Measurements from ENCODE around the gene CCP110.

The CCP110 gene

DNA sequence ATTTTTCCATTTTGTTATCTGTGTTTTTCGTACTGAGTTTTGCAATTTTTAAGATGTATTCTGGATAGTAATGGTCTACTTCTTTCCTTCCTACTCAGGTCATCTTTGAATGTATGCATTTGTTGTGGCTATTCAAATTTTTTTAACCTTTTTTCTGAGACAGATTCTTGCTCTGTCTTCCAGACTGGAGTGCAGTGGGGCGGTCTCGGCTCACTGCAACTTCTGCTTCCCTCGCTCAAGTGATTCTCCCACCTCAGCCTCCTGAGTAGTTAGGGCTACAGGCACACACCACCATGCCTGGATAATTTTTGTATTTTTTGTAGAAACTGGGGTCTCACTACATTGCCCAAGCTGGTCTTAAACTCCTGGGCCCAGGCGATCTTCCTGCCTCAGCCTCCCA lies 65.4 kb downstream of the CCP110 start:
- DNase-seq (ENCODE audit: low read depth), result no peak
- H3K4me3 ChIP-seq (ENCODE audit: control insufficient read depth, low read depth, low read length), result no peak overlapping the region
- TF ChIP-seq, protein P1, sequence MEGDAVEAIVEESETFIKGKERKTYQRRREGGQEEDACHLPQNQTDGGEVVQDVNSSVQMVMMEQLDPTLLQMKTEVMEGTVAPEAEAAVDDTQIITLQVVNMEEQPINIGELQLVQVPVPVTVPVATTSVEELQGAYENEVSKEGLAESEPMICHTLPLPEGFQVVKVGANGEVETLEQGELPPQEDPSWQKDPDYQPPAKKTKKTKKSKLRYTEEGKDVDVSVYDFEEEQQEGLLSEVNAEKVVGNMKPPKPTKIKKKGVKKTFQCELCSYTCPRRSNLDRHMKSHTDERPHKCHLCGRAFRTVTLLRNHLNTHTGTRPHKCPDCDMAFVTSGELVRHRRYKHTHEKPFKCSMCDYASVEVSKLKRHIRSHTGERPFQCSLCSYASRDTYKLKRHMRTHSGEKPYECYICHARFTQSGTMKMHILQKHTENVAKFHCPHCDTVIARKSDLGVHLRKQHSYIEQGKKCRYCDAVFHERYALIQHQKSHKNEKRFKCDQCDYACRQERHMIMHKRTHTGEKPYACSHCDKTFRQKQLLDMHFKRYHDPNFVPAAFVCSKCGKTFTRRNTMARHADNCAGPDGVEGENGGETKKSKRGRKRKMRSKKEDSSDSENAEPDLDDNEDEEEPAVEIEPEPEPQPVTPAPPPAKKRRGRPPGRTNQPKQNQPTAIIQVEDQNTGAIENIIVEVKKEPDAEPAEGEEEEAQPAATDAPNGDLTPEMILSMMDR (conservative IDR thresholded peaks at IDR 0.05; ENCODE audit: control insufficient read depth, insufficient read depth, low read depth, low read length), result no peak

DNA sequence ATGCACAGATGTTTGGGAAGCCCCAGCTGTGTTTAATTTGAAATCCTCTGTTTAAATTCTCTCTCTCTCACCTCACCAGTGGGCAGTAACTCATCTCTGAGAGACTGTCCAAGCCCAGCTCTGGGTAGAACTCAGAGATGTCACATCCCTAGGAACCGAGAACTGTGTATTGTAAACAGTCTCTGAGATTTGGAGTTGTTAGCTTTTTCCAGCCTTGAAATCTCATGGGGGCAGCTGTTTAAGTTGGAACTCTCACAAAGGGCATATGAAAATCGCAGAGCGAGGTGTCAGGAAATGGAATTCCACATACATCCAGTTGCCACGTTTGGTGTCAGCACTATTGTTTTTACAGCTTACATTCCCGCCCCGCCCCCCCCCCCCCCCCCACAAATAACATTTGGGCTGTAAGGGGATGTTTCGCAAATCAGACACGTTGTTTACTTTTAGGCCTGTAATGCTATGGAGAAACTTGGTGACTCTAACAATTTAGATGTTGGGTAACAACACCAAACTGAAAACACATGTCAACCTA lies 66.1 kb downstream of the CCP110 start:
- TF ChIP-seq, protein P1 (conservative IDR thresholded peaks at IDR 0.05; ENCODE audit: control insufficient read depth, insufficient read depth, low read depth, low read length), result no peak
- no peak overlapping the region for H3K4me3 ChIP-seq (ENCODE audit: control insufficient read depth, low read depth, low read length)
- DNase-seq (ENCODE audit: low read depth), result peak; percentile 89

DNA sequence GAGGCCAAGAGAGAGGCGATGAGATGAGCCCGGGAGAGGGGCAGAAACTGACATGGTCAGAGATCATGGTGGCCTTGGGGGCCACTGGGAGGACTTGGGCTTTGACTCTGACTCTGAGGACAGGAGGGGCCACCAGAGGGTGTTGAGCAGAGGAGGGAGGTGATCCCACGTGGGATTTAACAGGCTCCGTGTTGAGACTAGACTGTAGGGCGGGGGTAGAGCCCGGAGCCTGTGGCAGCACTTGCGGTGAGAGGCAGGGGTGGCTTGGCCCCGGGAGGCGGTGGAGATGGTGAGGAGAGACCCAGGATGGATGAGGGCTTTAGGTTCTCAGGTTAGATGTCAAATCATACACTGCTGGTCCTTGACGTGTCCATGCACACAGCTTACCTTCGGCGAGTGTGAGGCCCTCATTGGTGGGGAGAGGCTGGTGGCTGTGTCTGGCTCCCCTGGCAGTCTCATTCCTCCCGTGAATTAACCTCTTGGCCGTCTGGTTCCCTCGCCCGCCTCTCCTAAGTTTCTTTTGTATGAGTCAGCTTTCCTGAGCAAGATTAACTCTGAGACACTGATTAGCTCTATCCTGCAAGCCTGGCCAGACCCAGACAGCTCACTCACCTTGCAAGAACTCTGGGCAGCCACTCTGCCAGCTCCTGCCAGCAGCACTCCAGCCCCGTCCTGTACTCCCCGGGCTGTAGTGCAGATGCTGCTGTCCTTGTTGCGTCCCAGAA lies 71.5 kb downstream of the CCP110 start:
- peak; percentile 73 for DNase-seq (ENCODE audit: low read depth)
- TF ChIP-seq, protein P1 (conservative IDR thresholded peaks at IDR 0.05; ENCODE audit: control insufficient read depth, insufficient read depth, low read depth, low read length), result no peak

DNA sequence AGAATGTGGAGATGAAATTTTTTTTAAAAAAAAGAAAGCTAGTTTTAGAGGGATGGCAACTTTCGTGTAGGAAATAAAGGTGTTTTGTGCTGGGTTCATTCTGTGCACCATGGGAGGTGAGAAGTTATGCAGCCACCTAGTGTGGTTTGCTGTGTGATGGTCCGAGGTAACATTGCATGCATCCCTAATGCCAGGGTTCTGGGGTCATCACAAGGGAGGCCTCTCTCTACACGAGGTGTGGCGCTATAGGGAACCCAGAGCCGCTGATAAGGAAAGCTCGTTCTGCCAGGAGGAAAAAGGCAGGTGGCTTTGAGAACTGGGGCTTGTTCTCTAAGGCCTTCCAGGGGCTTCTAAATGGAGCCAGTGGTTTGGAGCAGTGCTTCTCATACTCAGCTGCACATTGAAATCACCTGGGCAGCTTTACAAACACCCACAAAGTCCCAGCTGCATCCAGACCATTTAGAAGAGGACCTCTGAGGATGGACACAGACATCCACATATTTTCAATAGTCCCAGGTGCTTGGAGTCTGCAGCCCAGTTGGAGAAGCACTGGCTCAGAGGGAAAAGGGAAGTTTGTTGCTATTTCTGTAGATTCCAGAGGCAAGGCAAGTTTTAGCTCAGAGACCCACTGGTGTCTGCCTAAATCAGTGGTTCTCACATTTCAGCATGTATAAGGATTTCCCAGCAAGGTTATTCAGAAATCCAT lies 75.2 kb downstream of the CCP110 start:
- H3K4me3 ChIP-seq (ENCODE audit: control insufficient read depth, low read depth, low read length), result no peak overlapping the region
- DNase-seq (ENCODE audit: low read depth), result no peak
- TF ChIP-seq, protein P1 (conservative IDR thresholded peaks at IDR 0.05; ENCODE audit: control insufficient read depth, insufficient read depth, low read depth, low read length), result no peak

More for the DNA sequence above, 71.5 kb downstream of the CCP110 start:
- H3K4me3 ChIP-seq (ENCODE audit: control insufficient read depth, low read depth, low read length), result no peak overlapping the region

DNA sequence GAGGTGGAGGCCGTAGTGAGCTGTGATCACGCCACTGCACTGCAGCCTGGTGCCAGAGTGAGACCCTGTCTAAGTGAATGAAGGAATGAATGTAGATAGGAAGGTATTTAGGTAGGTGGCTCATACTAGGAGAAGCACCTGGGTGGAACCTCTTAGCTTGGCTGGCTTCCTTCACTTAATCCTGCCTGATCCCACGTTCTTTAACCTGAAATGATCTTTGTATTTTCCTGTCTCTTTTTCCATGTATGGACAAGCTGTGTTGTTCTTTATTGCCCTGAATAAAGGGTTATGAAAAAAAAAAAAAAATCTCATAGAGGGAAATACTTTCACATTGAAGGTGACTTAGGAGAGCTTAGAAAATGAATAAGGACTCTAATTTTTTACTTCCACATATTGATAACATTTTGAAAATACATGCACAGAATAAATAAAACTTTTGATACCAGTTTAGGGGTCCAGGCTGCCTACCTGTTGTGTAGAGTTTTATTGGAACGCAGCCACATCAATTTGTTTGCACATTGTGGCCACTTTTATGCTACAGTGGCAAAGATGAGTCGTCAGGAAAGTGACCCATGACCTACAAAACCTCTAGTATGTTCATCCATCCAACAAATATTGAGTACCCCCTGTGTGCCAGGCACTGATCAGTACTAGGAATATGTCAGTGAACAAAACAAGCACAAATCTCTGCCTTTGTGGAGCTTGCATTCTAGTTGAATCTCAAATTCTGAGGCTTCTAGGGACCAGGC lies 76.4 kb downstream of the CCP110 start:
- no peak overlapping the region for H3K4me3 ChIP-seq (ENCODE audit: control insufficient read depth, low read depth, low read length)
- TF ChIP-seq, protein P1 (conservative IDR thresholded peaks at IDR 0.05; ENCODE audit: control insufficient read depth, insufficient read depth, low read depth, low read length), result no peak
- no peak for DNase-seq (ENCODE audit: low read depth)

Data from fibroblast of mammary gland (primary cell).